ENCODE results near the gene GRID1. TPM values are rescaled to one million over a fixed set of nuclear protein-coding genes. Genes with fewer than 3 reads are reported as not detected.
A peak's percentile ranks its signal among the peaks of the same experiment; 100 is the strongest.

GRID1 gene
- total and polyA plus RNA-seq, 9 of the 15 experiments (the other 6 are each of a cell fraction or from before 2014, with no cell fraction given): 0.01 to 7.2 (median 1.2) TPM

- Histone ChIP-seq H3K9me3 (replicated peaks; ENCODE audit: control insufficient read depth, insufficient read depth, low read depth, low read length) (no peaks in the 10 kb centered on the region), H3K9me1 (ENCODE audit: control insufficient read depth, insufficient read depth, low read length) (no peaks in the 10 kb centered on the region), H3K4me2 (ENCODE audit: insufficient read depth, low read length) (no peak overlapping the region), H3K9ac (ENCODE audit: insufficient read depth in 1 of 2, low read depth in 2 of 2, low read length in 2 of 2) (no peak overlapping the region), H4K20me1 (replicated peaks; ENCODE audit: control insufficient read depth, insufficient read depth, low read length) (no peaks in the 10 kb centered on the region), H3K79me2 (ENCODE audit: control insufficient read depth, insufficient read depth, low read length) (no peaks in the 10 kb centered on the region), H3K27ac (ENCODE audit: extremely low read depth, low read depth, low read length) (no peak overlapping the region), H3K4me3 (no peak overlapping the region), H3K36me3 (ENCODE audit: control insufficient read depth, insufficient read depth, low read length) (no peaks in the 10 kb centered on the region), H3K27me3 (ENCODE audit: control insufficient read depth in 2 of 2, insufficient read depth in 2 of 2, low read length in 2 of 2) (peaks cover 0 to 6% of the 10 kb centered on the region in 2 experiments; a peak in 1 of 5 replicates), H3K4me1 (replicated peaks in 1 of 2; ENCODE audit: control insufficient read depth in 2 of 2, insufficient read depth in 2 of 2, low read length in 2 of 2) (no peaks in the 10 kb centered on the region; a peak in 1 of 5 replicates), H2AFZ (ENCODE audit: low read depth, low read length) (no peak overlapping the region)
- intact Hi-C loops (cut with micrococcal nuclease): no loop called here
- TF ChIP-seq CTCF (IDR thresholded peaks at IDR 0.05 in 2 of 3, conservative IDR thresholded peaks at IDR 0.05 in 1 of 3; ENCODE audit: insufficient read depth in 2 of 3, low read depth in 1 of 3, low read length in 3 of 3) (0 out of 6 replicates have a peak, but pooled peaks of 1 of the 3 experiments have one; percentile 4), ARID2 (IDR thresholded peaks at IDR 0.05) (no peak)
- DNase-seq (ENCODE audit: extremely low read depth in 1 of 4, low spot score in 3 of 4): peak in 1 of 4 experiments; percentile 3
- 0% methylated on average over 4 of the region's 4 CpGs for WGBS (ENCODE audit: insufficient coverage, low coverage, missing lambda C conversion rate)
- in situ Hi-C loops (cut with MboI): no loop called here
- FAIRE-seq: no peak
- ChIA-PET POLR2A (no interaction called here), CTCF (ENCODE audit: low intra/inter-chr PET ratio) (no interaction called here)
- no peak for ATAC-seq
- BruUV-seq (replicated peaks): no TSS peak
Measured at GRCh38 chr10:86334488-86335085, 32.0 kb downstream of the GRID1 start.
